HEK293 (cell line): ENCODE data around the gene CFAP99.

Experiments used
- CTCF ChIP-seq: fragments of 450-650 bp; formaldehyde crosslinking; IDR thresholded peaks from 2 replicates; pipeline ENCODE4 v1.5.1; 2016; ENCODE audit warnings: missing biosample characterization, missing genetic modification characterization
- GLI4 ChIP-seq: fragments of 450-650 bp; formaldehyde crosslinking; IDR thresholded peaks from 2 replicates; pipeline ENCODE4 v1.5.1; 2016; ENCODE audit warnings: missing biosample characterization, missing genetic modification characterization
- HOXA7 ChIP-seq: sonication (generic); formaldehyde crosslinking; IDR thresholded peaks from 2 replicates; pipeline ENCODE4 v1.8.1; 2022; ENCODE audit warnings: missing genetic modification reagents, borderline replicate concordance
- KLF10 ChIP-seq: fragments of 450-650 bp; IDR thresholded peaks from 2 replicates; pipeline ENCODE4 v1.5.1; 2018; ENCODE audit warnings: missing biosample characterization, mild to moderate bottlenecking, missing genetic modification characterization
- MEIS1 ChIP-seq: sonication (generic); formaldehyde crosslinking; IDR thresholded peaks from 2 replicates; pipeline ENCODE4 v1.8.1; 2022; ENCODE audit warnings: missing genetic modification reagents, mild to moderate bottlenecking, borderline replicate concordance
- ZBTB17 ChIP-seq: fragments of 450-650 bp; formaldehyde crosslinking; IDR thresholded peaks from 2 replicates; pipeline ENCODE4 v1.5.1; 2016; ENCODE audit warnings: missing biosample characterization, missing genetic modification characterization
- ZNF362 ChIP-seq: fragments of 450-650 bp; formaldehyde crosslinking; IDR thresholded peaks from 2 replicates; pipeline ENCODE4 v1.5.1; 2016; ENCODE audit warnings: missing biosample characterization, missing genetic modification characterization
- ZNF366 ChIP-seq: fragments of 450-650 bp; formaldehyde crosslinking; conservative IDR thresholded peaks from 2 replicates; pipeline ENCODE4 v1.5.1; 2016; ENCODE audit warnings: missing biosample characterization, missing genetic modification characterization
- ZNF785 ChIP-seq: fragments of 450-650 bp; formaldehyde crosslinking; IDR thresholded peaks from 2 replicates; pipeline ENCODE4 v1.5.1; 2016; ENCODE audit warnings: missing biosample characterization, missing genetic modification characterization
- ZSCAN23 ChIP-seq: fragments of 450-650 bp; formaldehyde crosslinking; IDR thresholded peaks from 2 replicates; pipeline ENCODE4 v1.5.1; 2016; ENCODE audit warnings: missing biosample characterization, missing genetic modification characterization
- TF ChIP-seq, protein P1 (sequence below): fragments of 450-650 bp; formaldehyde crosslinking; optimal IDR thresholded peaks from 2 replicates; pipeline ENCODE3; 2016; ENCODE audit warnings: missing biosample characterization, mild to moderate bottlenecking, missing genetic modification characterization
- TF ChIP-seq, protein P2 (sequence below): fragments of 450-650 bp; formaldehyde crosslinking; IDR thresholded peaks from 2 replicates; pipeline ENCODE4 v1.5.1; 2016; ENCODE audit warnings: missing biosample characterization, missing genetic modification characterization
- TF ChIP-seq, protein P3 (sequence below): fragments of 450-650 bp; formaldehyde crosslinking; IDR thresholded peaks from 2 replicates; pipeline ENCODE4 v1.5.1; 2016; ENCODE audit warnings: missing biosample characterization, missing genetic modification characterization

DNA sequence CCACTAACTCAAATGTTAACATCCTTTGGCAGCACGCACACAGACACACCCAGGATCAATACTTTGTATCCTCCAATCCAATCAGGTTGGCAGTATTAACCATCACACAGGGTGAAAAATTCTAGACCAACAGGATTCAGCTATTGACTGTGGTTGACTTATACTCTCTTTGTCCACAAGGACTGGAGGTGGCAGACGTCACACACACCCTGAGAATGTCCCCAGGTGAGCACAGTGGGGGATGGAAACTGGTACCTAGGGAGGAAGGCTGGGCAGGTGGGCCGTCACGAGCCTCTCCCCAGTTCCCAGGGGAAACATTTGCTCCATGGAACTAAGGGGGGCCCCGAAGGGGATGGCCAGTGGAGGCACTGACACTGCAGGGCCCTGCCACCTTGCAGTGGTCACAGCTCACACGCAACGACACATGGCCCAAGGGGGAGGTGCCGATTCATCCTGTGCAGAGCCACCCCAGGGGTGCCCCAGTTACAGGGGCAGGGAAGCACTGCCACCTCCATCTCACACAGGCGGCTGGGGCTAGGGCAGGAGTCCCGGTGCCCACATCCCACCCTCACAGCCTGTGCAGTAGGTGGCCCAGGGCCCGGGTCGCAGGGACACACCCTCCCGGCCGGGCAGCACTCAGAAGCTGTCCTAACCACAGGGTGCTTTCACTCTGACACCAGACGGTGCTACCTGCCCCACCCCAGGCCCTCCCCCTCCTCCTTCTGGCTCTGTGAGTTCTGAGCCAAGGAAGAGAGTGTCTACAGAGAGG is 17.7 kb upstream of the CFAP99 start:
- TF ChIP-seq, protein P1, sequence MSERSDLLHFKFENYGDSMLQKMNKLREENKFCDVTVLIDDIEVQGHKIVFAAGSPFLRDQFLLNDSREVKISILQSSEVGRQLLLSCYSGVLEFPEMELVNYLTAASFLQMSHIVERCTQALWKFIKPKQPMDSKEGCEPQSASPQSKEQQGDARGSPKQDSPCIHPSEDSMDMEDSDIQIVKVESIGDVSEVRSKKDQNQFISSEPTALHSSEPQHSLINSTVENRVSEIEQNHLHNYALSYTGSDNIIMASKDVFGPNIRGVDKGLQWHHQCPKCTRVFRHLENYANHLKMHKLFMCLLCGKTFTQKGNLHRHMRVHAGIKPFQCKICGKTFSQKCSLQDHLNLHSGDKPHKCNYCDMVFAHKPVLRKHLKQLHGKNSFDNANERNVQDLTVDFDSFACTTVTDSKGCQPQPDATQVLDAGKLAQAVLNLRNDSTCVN = no peak
- TF ChIP-seq, protein P2, sequence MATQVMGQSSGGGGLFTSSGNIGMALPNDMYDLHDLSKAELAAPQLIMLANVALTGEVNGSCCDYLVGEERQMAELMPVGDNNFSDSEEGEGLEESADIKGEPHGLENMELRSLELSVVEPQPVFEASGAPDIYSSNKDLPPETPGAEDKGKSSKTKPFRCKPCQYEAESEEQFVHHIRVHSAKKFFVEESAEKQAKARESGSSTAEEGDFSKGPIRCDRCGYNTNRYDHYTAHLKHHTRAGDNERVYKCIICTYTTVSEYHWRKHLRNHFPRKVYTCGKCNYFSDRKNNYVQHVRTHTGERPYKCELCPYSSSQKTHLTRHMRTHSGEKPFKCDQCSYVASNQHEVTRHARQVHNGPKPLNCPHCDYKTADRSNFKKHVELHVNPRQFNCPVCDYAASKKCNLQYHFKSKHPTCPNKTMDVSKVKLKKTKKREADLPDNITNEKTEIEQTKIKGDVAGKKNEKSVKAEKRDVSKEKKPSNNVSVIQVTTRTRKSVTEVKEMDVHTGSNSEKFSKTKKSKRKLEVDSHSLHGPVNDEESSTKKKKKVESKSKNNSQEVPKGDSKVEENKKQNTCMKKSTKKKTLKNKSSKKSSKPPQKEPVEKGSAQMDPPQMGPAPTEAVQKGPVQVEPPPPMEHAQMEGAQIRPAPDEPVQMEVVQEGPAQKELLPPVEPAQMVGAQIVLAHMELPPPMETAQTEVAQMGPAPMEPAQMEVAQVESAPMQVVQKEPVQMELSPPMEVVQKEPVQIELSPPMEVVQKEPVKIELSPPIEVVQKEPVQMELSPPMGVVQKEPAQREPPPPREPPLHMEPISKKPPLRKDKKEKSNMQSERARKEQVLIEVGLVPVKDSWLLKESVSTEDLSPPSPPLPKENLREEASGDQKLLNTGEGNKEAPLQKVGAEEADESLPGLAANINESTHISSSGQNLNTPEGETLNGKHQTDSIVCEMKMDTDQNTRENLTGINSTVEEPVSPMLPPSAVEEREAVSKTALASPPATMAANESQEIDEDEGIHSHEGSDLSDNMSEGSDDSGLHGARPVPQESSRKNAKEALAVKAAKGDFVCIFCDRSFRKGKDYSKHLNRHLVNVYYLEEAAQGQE (tag by site-specific recombination) = no peak
- no peak for TF ChIP-seq KLF10
- no peak for TF ChIP-seq CTCF (tag by site-specific recombination)
- TF ChIP-seq GLI4 = no peak
- no peak for TF ChIP-seq ZSCAN23 (tag by site-specific recombination)
- no peak for TF ChIP-seq ZNF366 (tag by site-specific recombination)
- no peak for TF ChIP-seq ZBTB17 (tag by site-specific recombination)
- no peak for TF ChIP-seq MEIS1 (CRISPR knock-in tag)
- no peak for TF ChIP-seq ZNF362 (tag by site-specific recombination)
- TF ChIP-seq, protein P3, sequence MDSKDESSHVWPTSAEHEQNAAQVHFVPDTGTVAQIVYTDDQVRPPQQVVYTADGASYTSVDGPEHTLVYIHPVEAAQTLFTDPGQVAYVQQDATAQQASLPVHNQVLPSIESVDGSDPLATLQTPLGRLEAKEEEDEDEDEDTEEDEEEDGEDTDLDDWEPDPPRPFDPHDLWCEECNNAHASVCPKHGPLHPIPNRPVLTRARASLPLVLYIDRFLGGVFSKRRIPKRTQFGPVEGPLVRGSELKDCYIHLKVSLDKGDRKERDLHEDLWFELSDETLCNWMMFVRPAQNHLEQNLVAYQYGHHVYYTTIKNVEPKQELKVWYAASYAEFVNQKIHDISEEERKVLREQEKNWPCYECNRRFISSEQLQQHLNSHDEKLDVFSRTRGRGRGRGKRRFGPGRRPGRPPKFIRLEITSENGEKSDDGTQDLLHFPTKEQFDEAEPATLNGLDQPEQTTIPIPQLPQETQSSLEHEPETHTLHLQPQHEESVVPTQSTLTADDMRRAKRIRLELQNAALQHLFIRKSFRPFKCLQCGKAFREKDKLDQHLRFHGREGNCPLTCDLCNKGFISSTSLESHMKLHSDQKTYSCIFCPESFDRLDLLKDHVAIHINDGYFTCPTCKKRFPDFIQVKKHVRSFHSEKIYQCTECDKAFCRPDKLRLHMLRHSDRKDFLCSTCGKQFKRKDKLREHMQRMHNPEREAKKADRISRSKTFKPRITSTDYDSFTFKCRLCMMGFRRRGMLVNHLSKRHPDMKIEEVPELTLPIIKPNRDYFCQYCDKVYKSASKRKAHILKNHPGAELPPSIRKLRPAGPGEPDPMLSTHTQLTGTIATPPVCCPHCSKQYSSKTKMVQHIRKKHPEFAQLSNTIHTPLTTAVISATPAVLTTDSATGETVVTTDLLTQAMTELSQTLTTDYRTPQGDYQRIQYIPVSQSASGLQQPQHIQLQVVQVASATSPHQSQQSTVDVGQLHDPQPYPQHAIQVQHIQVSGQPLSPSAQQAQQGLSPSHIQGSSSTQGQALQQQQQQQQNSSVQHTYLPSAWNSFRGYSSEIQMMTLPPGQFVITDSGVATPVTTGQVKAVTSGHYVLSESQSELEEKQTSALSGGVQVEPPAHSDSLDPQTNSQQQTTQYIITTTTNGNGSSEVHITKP (tag by site-specific recombination) = no peak
- no peak for TF ChIP-seq HOXA7
- TF ChIP-seq ZNF785 (tag by site-specific recombination) = no peak
